SJSA1 (cell line): Measurements from ENCODE around the gene COMMD10. TPM values are rescaled to one million over a fixed set of nuclear protein-coding genes. Genes with fewer than 3 reads are reported as not detected.

ENCODE experiments used
- DNase-seq, 2 experiments: peaks; one replicate each; pipeline ENCODE4 v3.0.0-alpha.2; 2015 to 2020; ENCODE audit warnings: low spot score in 2 of 2, low read depth in 1 of 2
- H3K27ac ChIP-seq: fragments of 250-450 bp; sonication (Bioruptor Pico); 2 replicates; pipeline ENCODE4 v1.5.1; 2020; ENCODE audit warnings: mild to moderate bottlenecking, moderate library complexity
- H3K27me3 ChIP-seq: fragments of 250-450 bp; sonication (Bioruptor Pico); replicated peaks from 2 replicates; pipeline ENCODE4 v1.5.1; 2020; ENCODE audit warnings: mild to moderate bottlenecking, moderate library complexity
- H3K36me3 ChIP-seq: fragments of 250-450 bp; sonication (Bioruptor Pico); 2 replicates; pipeline ENCODE4 v1.5.1; 2020; ENCODE audit warnings: mild to moderate bottlenecking
- H3K4me1 ChIP-seq: fragments of 250-450 bp; sonication (Bioruptor Pico); replicated peaks from 2 replicates; pipeline ENCODE4 v1.6.1; 2021; ENCODE audit warnings: mild to moderate bottlenecking
- H3K4me3 ChIP-seq: fragments of 250-450 bp; sonication (Bioruptor Pico); 2 replicates; pipeline ENCODE4 v1.5.1; 2020; ENCODE audit warnings: mild to moderate bottlenecking
- H3K9me3 ChIP-seq: fragments of 250-450 bp; sonication (Bioruptor Pico); replicated peaks from 2 replicates; pipeline ENCODE4 v1.5.1; 2020; ENCODE audit warnings: mild to moderate bottlenecking
- total RNA-seq: library from RNA; depleted of rRNA; stranded (reverse); fragments of >200 nt; shearing (Covaris generic); gene quantifications from 2 replicates; pipeline ENCODE4 v1.2.3, GENCODE V29; 2014

COMMD10 gene
- total RNA-seq, 1 experiment from 2014 or later, result 141 TPM

DNA sequence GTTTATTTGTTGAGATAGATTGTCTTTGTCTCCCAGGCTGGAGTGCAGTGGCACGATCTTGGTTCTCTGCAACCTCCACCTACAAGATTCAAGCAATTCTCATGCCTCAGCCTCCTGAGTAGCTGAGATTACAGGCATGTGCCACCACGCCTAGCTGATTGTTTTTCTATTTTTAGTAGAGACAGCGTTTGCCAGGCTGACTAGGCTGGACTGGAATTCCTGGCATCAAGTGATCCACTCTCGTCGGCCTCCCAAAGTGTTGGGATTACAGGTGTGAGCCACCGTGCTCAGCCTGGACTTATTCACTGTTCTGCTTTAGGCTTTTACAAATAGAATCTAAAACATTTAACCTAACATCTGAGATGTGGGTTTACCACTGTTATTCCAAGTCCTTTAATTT lies 91.3 kb downstream of the COMMD10 start:
- Histone ChIP-seq H3K27me3 (no peaks in the 10 kb centered on the region), H3K9me3 (no peaks in the 10 kb centered on the region), H3K4me1 (no peaks in the 10 kb centered on the region), H3K4me3 (no peak overlapping the region), H3K36me3 (no peaks in the 10 kb centered on the region), H3K27ac (no peak overlapping the region)
- no peak for DNase-seq

GRCh38 chr5:116178925-116179324 lies 94.1 kb downstream of the COMMD10 start:
- Histone ChIP-seq H3K27me3 (no peaks in the 10 kb centered on the region), H3K4me1 (no peaks in the 10 kb centered on the region), H3K9me3 (no peaks in the 10 kb centered on the region), H3K36me3 (no peaks in the 10 kb centered on the region), H3K27ac (no peak overlapping the region), H3K4me3 (no peak overlapping the region)
- no peak for DNase-seq

DNA sequence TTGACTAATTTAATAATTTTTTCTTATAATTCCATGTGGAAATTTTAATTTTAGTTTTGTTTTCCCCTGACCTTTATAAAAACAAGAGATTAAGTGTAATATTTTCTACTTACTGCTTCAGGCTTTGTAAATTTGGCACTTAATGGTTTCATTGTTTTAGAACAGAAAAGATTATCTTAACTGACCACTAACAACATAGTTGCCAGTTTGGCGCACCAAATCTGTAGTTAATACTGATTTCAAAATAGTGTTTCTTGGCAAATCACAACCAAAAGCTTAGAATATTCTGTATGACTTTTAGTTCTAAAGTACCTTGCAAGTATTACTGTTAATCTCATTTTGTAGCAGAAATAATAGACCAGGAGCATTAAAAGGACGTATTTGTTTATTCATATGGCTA lies 124.3 kb downstream of the COMMD10 start:
- H3K4me3 ChIP-seq, result no peak overlapping the region
- DNase-seq, result no peak
- H3K27me3 ChIP-seq, result no peaks in the 10 kb centered on the region

DNA sequence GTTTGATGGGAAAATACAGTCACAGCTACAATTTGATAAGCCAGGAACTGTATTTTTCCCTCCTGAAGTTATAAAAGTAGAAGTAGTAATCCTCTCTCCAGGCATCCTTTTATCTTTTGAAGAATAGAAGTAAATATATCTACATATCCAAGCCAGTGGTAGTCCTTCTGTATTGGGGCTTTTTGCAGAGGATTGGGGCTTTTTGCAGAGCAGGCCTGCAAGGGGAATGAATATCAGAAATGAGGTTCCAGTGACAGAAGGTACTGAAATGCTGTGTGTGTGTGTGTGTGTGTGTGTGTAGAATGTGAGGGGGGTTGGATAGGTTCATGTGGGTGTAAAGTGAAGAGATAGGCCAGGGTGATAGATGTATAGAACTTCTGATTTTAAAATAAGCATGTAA lies 127.4 kb downstream of the COMMD10 start:
- DNase-seq, result no peak
- Histone ChIP-seq H3K9me3 (no peaks in the 10 kb centered on the region), H3K4me3 (no peak overlapping the region), H3K27ac (no peak overlapping the region), H3K4me1 (no peaks in the 10 kb centered on the region), H3K36me3 (no peaks in the 10 kb centered on the region), H3K27me3 (no peaks in the 10 kb centered on the region)

More for the DNA sequence above, 124.3 kb downstream of the COMMD10 start:
- Histone ChIP-seq H3K9me3 (no peaks in the 10 kb centered on the region), H3K4me1 (no peaks in the 10 kb centered on the region), H3K36me3 (no peaks in the 10 kb centered on the region), H3K27ac (no peak overlapping the region)

GRCh38 chr5:116216246-116216645 lies 131.4 kb downstream of the COMMD10 start:
- Histone ChIP-seq H3K36me3 (no peaks in the 10 kb centered on the region), H3K27me3 (no peaks in the 10 kb centered on the region), H3K27ac (no peak overlapping the region), H3K9me3 (no peaks in the 10 kb centered on the region), H3K4me1 (no peaks in the 10 kb centered on the region), H3K4me3 (no peak overlapping the region)
- no peak for DNase-seq

GRCh38 chr5:116225281-116225922 lies 140.6 kb downstream of the COMMD10 start:
- Histone ChIP-seq H3K4me1 (no peaks in the 10 kb centered on the region), H3K36me3 (no peaks in the 10 kb centered on the region), H3K27ac (no peak overlapping the region), H3K4me3 (no peak overlapping the region), H3K9me3 (no peaks in the 10 kb centered on the region; the same call in 1 of the 2 replicates), H3K27me3 (no peaks in the 10 kb centered on the region)
- DNase-seq, result no peak

- no peak for DNase-seq
- Histone ChIP-seq H3K36me3 (no peaks in the 10 kb centered on the region), H3K27ac (no peak overlapping the region), H3K4me3 (no peak overlapping the region), H3K27me3 (no peaks in the 10 kb centered on the region), H3K9me3 (no peaks in the 10 kb centered on the region; the same call in 1 of the 2 replicates), H3K4me1 (no peaks in the 10 kb centered on the region)
Measured at GRCh38 chr5:116229131-116229689, 144.4 kb downstream of the COMMD10 start.

DNA sequence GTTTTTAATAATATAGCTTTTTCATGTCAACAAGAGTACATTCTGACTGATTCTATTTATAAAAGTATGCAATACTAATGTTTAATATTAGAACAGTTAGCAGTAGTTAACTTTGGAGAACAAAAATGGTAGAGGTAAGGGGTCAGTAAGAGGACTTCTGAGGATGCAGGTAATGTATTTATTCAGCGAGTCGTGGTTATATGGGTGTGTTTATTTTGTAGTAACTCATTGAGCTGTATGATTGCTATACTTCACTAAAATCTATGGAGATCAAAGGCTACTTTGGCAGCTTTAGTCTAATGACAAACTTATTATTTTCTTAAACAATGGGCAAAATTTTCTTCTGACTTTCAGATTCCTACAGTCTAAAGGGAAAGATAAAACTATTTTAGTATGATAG lies 146.5 kb downstream of the COMMD10 start:
- DNase-seq, result no peak
- no peaks in the 10 kb centered on the region for H3K27me3 ChIP-seq
- no peaks in the 10 kb centered on the region for H3K4me1 ChIP-seq
- no peaks in the 10 kb centered on the region; the same call in 1 of the 2 replicates for H3K9me3 ChIP-seq
- H3K27ac ChIP-seq, result no peak overlapping the region
- no peaks in the 10 kb centered on the region for H3K36me3 ChIP-seq
- no peak overlapping the region for H3K4me3 ChIP-seq

DNA sequence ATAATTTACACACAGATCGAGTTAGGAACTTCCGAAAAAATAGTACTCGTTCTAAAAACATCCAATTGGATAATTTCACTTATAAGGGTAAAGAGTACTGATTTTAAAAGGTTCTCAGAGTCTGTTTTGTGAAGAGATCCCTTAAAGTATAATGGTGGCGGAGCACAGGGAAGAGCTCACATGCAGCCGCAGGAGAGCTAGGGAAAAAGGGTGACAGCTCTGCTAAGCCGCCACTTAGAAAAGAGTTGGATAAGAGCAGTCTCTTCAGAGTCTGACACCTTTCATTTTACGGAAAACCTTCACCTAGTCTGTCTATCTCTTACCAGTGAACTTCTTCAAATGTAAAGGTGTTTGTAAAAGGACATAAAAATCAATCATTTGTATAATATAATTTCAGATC lies 149.9 kb downstream of the COMMD10 start:
- Histone ChIP-seq H3K9me3 (no peaks in the 10 kb centered on the region), H3K27ac (no peak overlapping the region), H3K4me3 (no peak overlapping the region), H3K4me1 (no peaks in the 10 kb centered on the region), H3K36me3 (no peaks in the 10 kb centered on the region), H3K27me3 (no peaks in the 10 kb centered on the region)
- no peak for DNase-seq

- H3K4me1 ChIP-seq, result no peaks in the 10 kb centered on the region
- H3K4me3 ChIP-seq, result no peak overlapping the region
- no peak for DNase-seq
- H3K27me3 ChIP-seq, result no peaks in the 10 kb centered on the region
- no peaks in the 10 kb centered on the region for H3K36me3 ChIP-seq
- H3K9me3 ChIP-seq, result no peaks in the 10 kb centered on the region
- no peak overlapping the region for H3K27ac ChIP-seq
Measured at GRCh38 chr5:116237917-116238500, 153.2 kb downstream of the COMMD10 start.

DNA sequence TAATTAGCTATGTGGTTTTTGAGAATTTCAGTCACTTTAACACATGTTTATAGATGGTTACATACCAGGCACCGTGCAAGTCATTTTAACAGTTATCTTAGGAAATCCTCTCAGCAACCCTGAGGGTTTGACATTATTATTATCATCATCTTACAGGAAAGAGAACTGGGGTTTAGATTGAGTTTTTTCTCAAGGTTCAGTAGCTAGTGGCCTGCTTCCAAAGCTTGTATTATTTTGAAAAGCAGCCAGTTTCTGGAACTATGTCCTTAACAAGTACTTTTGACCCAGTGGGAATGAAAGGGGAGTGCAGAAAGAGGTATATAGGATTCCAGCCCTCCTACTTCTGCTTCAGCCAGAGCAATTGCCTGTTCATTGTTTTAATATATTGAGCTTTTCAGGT lies 157.5 kb downstream of the COMMD10 start:
- H3K4me1 ChIP-seq, result no peaks in the 10 kb centered on the region
- peaks cover 8% of the 10 kb centered on the region; the same call in 1 of the 2 replicates for H3K36me3 ChIP-seq
- no peak for DNase-seq
- H3K9me3 ChIP-seq, result no peaks in the 10 kb centered on the region
- no peaks in the 10 kb centered on the region for H3K27me3 ChIP-seq
- H3K4me3 ChIP-seq, result no peak overlapping the region
- no peak overlapping the region for H3K27ac ChIP-seq

DNA sequence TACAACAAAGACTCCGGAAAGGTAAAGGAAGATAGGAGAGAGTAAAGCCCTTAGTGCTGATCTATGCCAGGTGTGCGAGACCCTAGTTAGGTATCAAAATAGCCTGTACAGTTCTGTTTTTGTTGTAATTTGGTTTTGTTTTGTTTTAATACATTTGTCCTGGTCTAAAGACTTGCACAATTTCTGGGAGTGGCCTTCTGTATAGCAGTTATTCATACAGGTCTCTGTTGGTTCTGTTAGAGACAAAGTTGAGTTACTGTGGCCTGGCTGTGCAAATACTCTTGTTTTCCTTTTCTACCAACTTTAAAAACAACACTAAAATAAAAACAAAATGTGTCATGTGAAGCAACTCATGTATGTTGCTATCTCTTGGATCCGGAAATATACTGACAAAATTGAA lies 163.6 kb downstream of the COMMD10 start:
- Histone ChIP-seq H3K9me3 (no peaks in the 10 kb centered on the region), H3K4me1 (no peaks in the 10 kb centered on the region), H3K27ac (no peak overlapping the region), H3K36me3 (peaks cover 8% of the 10 kb centered on the region; the same call in 1 of the 2 replicates), H3K4me3 (no peak overlapping the region), H3K27me3 (no peaks in the 10 kb centered on the region)
- no peak for DNase-seq

DNA sequence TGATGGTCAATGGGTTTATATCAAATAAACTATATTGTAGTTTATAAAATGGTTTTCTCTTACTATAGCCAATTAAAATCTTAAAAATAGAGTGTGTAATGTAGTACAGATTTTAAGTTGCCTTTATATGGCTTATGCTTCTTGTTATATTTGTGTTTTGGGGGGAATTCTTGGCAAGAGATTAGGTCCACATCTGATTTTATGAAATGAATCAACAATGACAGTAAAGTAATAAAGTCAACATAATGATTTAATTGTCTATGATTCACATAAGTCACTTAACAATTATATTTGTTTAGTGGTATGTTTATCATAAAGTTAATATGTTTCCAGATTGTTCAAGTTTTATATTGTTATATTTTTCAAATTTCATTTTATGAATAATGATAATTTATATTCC lies 164.8 kb downstream of the COMMD10 start:
- peaks cover 8% of the 10 kb centered on the region; the same call in 1 of the 2 replicates for H3K36me3 ChIP-seq
- no peaks in the 10 kb centered on the region for H3K4me1 ChIP-seq
- H3K4me3 ChIP-seq, result no peak overlapping the region
- no peaks in the 10 kb centered on the region for H3K27me3 ChIP-seq
- no peak for DNase-seq
- no peak overlapping the region for H3K27ac ChIP-seq
- no peaks in the 10 kb centered on the region for H3K9me3 ChIP-seq

DNA sequence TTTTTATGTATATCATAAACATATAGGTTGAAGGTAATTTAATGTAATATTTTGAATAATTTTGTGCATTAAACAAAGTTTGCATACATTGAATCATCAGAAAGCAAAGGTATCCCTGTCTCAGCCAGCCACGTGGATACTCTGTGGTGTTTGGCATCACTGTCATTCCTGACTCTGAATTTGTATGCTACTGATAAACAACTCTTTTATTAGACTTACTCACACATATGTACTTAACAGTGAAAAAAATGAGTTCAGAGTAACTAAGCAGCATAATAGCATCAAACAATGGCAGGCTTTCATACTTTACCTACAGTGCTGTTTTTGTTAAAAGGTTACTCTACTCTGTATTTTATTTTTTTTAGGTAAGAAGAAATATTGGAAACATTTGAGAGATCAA lies 171.9 kb downstream of the COMMD10 start:
- H3K4me1 ChIP-seq, result no peaks in the 10 kb centered on the region
- DNase-seq, result no peak
- no peak overlapping the region for H3K27ac ChIP-seq
- H3K36me3 ChIP-seq, result no peaks in the 10 kb centered on the region
- H3K9me3 ChIP-seq, result no peaks in the 10 kb centered on the region
- no peak overlapping the region for H3K4me3 ChIP-seq
- H3K27me3 ChIP-seq, result no peaks in the 10 kb centered on the region
